ENCODE results near the gene TBXAS1.
A peak's percentile ranks its signal among the peaks of the same experiment; 100 is the strongest.

Gene TBXAS1

GRCh38 chr7:139817249-139817648, 11.8 kb upstream of the TBXAS1 start:
- Histone ChIP-seq H3K23ac (ENCODE audit: low read length in 2 of 2) (no peak overlapping the region), H2BK15ac (ENCODE audit: low read depth, poor library complexity, severe bottlenecking) (no peak overlapping the region), H3K4me2 (ENCODE audit: low read length, poor library complexity, severe bottlenecking) (no peak overlapping the region), H3K14ac (ENCODE audit: low read length in 2 of 2) (no peak overlapping the region), H4K91ac (ENCODE audit: low read length) (no peak overlapping the region), H3K27me3 (ENCODE audit: control insufficient read depth in 1 of 2, insufficient read depth in 1 of 2, low read length in 2 of 2) (peaks cover 0 to 40% of the 10 kb centered on the region in 2 experiments), H2BK120ac (ENCODE audit: low read depth, low read length) (no peak overlapping the region), H2AK5ac (ENCODE audit: low read length, severe bottlenecking) (no peak overlapping the region), H3K18ac (ENCODE audit: low read depth in 1 of 2, low read length in 2 of 2) (no peak overlapping the region), H4K8ac (ENCODE audit: low read length) (no peak overlapping the region), H3K27ac (ENCODE audit: low read length, poor library complexity, severe bottlenecking) (no peak overlapping the region), H3K79me1 (replicated peaks; ENCODE audit: low read length, poor library complexity, severe bottlenecking) (no peaks in the 10 kb centered on the region), H3K4me1 (ENCODE audit: control insufficient read depth, insufficient read depth, low read depth, low read length) (no peaks in the 10 kb centered on the region), H3K9me3 (ENCODE audit: control insufficient read depth, low read length) (peaks cover 12% of the 10 kb centered on the region), H2BK12ac (ENCODE audit: low read length in 2 of 2) (no peak overlapping the region), H2BK5ac (ENCODE audit: low read depth, low read length, poor library complexity, severe bottlenecking) (no peak overlapping the region), H3K4ac (ENCODE audit: low read depth in 1 of 2, low read length in 2 of 2) (no peak overlapping the region), H2AFZ (ENCODE audit: low read depth, low read length) (no peak overlapping the region), H3K36me3 (ENCODE audit: control insufficient read depth in 1 of 2, insufficient read depth in 2 of 2, low read depth in 1 of 2, low read length in 2 of 2) (no peaks in the 10 kb centered on the region), H3K4me3 (ENCODE audit: insufficient read depth in 1 of 2, low read depth in 1 of 2, low read length in 2 of 2) (no peak overlapping the region), H3K9ac (ENCODE audit: low read length) (no peak overlapping the region)
- DNase-seq = no peak
- 91% methylated on average over 10 of the region's 10 CpGs for WGBS

GRCh38 chr7:139820089-139820488, 9.0 kb upstream of the TBXAS1 start:
- Histone ChIP-seq H3K14ac (ENCODE audit: low read length in 2 of 2) (no peak overlapping the region), H3K9ac (ENCODE audit: low read length) (no peak overlapping the region), H2BK15ac (ENCODE audit: low read depth, poor library complexity, severe bottlenecking) (no peak overlapping the region), H4K91ac (ENCODE audit: low read length) (no peak overlapping the region), H3K36me3 (ENCODE audit: control insufficient read depth in 1 of 2, insufficient read depth in 2 of 2, low read depth in 1 of 2, low read length in 2 of 2) (no peaks in the 10 kb centered on the region), H3K4me2 (ENCODE audit: low read length, poor library complexity, severe bottlenecking) (no peak overlapping the region), H2AFZ (ENCODE audit: low read depth, low read length) (no peak overlapping the region), H2BK120ac (ENCODE audit: low read depth, low read length) (no peak overlapping the region), H3K27ac (ENCODE audit: low read length, poor library complexity, severe bottlenecking) (no peak overlapping the region), H2BK5ac (ENCODE audit: low read depth, low read length, poor library complexity, severe bottlenecking) (no peak overlapping the region), H3K4ac (ENCODE audit: low read depth in 1 of 2, low read length in 2 of 2) (no peak overlapping the region), H4K8ac (ENCODE audit: low read length) (no peak overlapping the region), H2AK5ac (ENCODE audit: low read length, severe bottlenecking) (no peak overlapping the region), H3K4me1 (ENCODE audit: control insufficient read depth, insufficient read depth, low read depth, low read length) (peaks cover 4% of the 10 kb centered on the region), H3K23ac (ENCODE audit: low read length in 2 of 2) (no peak overlapping the region), H2BK12ac (ENCODE audit: low read length in 2 of 2) (peak overlapping the region in 1 of 2 experiments; percentile 34), H3K27me3 (ENCODE audit: control insufficient read depth in 1 of 2, insufficient read depth in 1 of 2, low read length in 2 of 2) (peaks cover 0 to 57% of the 10 kb centered on the region in 2 experiments), H3K79me1 (replicated peaks; ENCODE audit: low read length, poor library complexity, severe bottlenecking) (no peaks in the 10 kb centered on the region), H3K9me3 (ENCODE audit: control insufficient read depth, low read length) (peaks cover 12% of the 10 kb centered on the region), H3K18ac (ENCODE audit: low read depth in 1 of 2, low read length in 2 of 2) (no peak overlapping the region), H3K4me3 (ENCODE audit: insufficient read depth in 1 of 2, low read depth in 1 of 2, low read length in 2 of 2) (no peak overlapping the region)
- DNase-seq = no peak
- WGBS = 95% methylated on average over 4 of the region's 4 CpGs

- Histone ChIP-seq H2BK5ac (ENCODE audit: low read depth, low read length, poor library complexity, severe bottlenecking) (no peak overlapping the region), H2AK5ac (ENCODE audit: low read length, severe bottlenecking) (peak overlapping the region; percentile 18), H3K27me3 (ENCODE audit: control insufficient read depth in 1 of 2, insufficient read depth in 1 of 2, low read length in 2 of 2) (peaks cover 0 to 55% of the 10 kb centered on the region in 2 experiments), H3K27ac (ENCODE audit: low read length, poor library complexity, severe bottlenecking) (no peak overlapping the region), H2BK12ac (ENCODE audit: low read length in 2 of 2) (peak overlapping the region; percentile 6 to 57), H3K36me3 (ENCODE audit: control insufficient read depth in 1 of 2, insufficient read depth in 2 of 2, low read depth in 1 of 2, low read length in 2 of 2) (no peaks in the 10 kb centered on the region), H3K79me1 (replicated peaks; ENCODE audit: low read length, poor library complexity, severe bottlenecking) (peaks cover 3% of the 10 kb centered on the region), H4K8ac (ENCODE audit: low read length) (no peak overlapping the region), H3K9me3 (ENCODE audit: control insufficient read depth, low read length) (peaks cover 7% of the 10 kb centered on the region), H3K9ac (ENCODE audit: low read length) (no peak overlapping the region), H3K18ac (ENCODE audit: low read depth in 1 of 2, low read length in 2 of 2) (peak overlapping the region in 1 of 2 experiments; percentile 31), H3K4me2 (ENCODE audit: low read length, poor library complexity, severe bottlenecking) (no peak overlapping the region), H3K23ac (ENCODE audit: low read length in 2 of 2) (no peak overlapping the region), H2BK120ac (ENCODE audit: low read depth, low read length) (no peak overlapping the region), H3K4me3 (ENCODE audit: insufficient read depth in 1 of 2, low read depth in 1 of 2, low read length in 2 of 2) (no peak overlapping the region), H2AFZ (ENCODE audit: low read depth, low read length) (no peak overlapping the region), H3K4ac (ENCODE audit: low read depth in 1 of 2, low read length in 2 of 2) (no peak overlapping the region), H3K4me1 (ENCODE audit: control insufficient read depth, insufficient read depth, low read depth, low read length) (peaks cover 12% of the 10 kb centered on the region), H4K91ac (ENCODE audit: low read length) (no peak overlapping the region), H3K14ac (ENCODE audit: low read length in 2 of 2) (no peak overlapping the region), H2BK15ac (ENCODE audit: low read depth, poor library complexity, severe bottlenecking) (no peak overlapping the region)
- no peak for DNase-seq
- WGBS = 85% methylated on average over 13 of the region's 14 CpGs
These were observed 7.5 kb upstream of the TBXAS1 start for GRCh38 chr7:139821349-139822105.

- peak overlapping the region; percentile 89 for H2AK5ac ChIP-seq (ENCODE audit: low read length, severe bottlenecking)
- 96% methylated on average over 9 of the region's 9 CpGs for WGBS
These were observed 6.2 kb upstream of the TBXAS1 start for GRCh38 chr7:139822855-139823254.

More at GRCh38 chr7:139822855-139823254, 6.2 kb upstream of the TBXAS1 start:
- Histone ChIP-seq H4K8ac (ENCODE audit: low read length) (no peak overlapping the region), H3K9ac (ENCODE audit: low read length) (no peak overlapping the region), H3K27ac (ENCODE audit: low read length, poor library complexity, severe bottlenecking) (no peak overlapping the region), H3K27me3 (ENCODE audit: control insufficient read depth in 1 of 2, insufficient read depth in 1 of 2, low read length in 2 of 2) (peaks cover 0 to 62% of the 10 kb centered on the region in 2 experiments), H3K36me3 (ENCODE audit: control insufficient read depth in 1 of 2, insufficient read depth in 2 of 2, low read depth in 1 of 2, low read length in 2 of 2) (no peaks in the 10 kb centered on the region), H3K14ac (ENCODE audit: low read length in 2 of 2) (peak overlapping the region in 1 of 2 experiments; percentile 11), H4K91ac (ENCODE audit: low read length) (no peak overlapping the region), H3K18ac (ENCODE audit: low read depth in 1 of 2, low read length in 2 of 2) (no peak overlapping the region), H3K9me3 (ENCODE audit: control insufficient read depth, low read length) (peaks cover 7% of the 10 kb centered on the region), H2BK15ac (ENCODE audit: low read depth, poor library complexity, severe bottlenecking) (no peak overlapping the region), H3K79me1 (replicated peaks; ENCODE audit: low read length, poor library complexity, severe bottlenecking) (peaks cover 6% of the 10 kb centered on the region), H2BK120ac (ENCODE audit: low read depth, low read length) (no peak overlapping the region), H3K4me3 (ENCODE audit: insufficient read depth in 1 of 2, low read depth in 1 of 2, low read length in 2 of 2) (no peak overlapping the region), H3K4me2 (ENCODE audit: low read length, poor library complexity, severe bottlenecking) (no peak overlapping the region), H3K23ac (ENCODE audit: low read length in 2 of 2) (no peak overlapping the region), H2AFZ (ENCODE audit: low read depth, low read length) (no peak overlapping the region), H3K4ac (ENCODE audit: low read depth in 1 of 2, low read length in 2 of 2) (peak overlapping the region in 1 of 2 experiments; percentile 35), H2BK12ac (ENCODE audit: low read length in 2 of 2) (peak overlapping the region; percentile 2 to 75), H2BK5ac (ENCODE audit: low read depth, low read length, poor library complexity, severe bottlenecking) (no peak overlapping the region), H3K4me1 (ENCODE audit: control insufficient read depth, insufficient read depth, low read depth, low read length) (peaks cover 14% of the 10 kb centered on the region)
- no peak for DNase-seq

All from mesenchymal stem cell (in vitro differentiated cells and primary cell).